ENCODE measurements around the gene SMAD3. TPM values are rescaled to one million over a fixed set of nuclear protein-coding genes. Genes with fewer than 3 reads are reported as not detected.

The SMAD3 gene
- total and polyA plus RNA-seq, 2 donors = 8.8 to 21.6 TPM

- H3K27me3 ChIP-seq (ENCODE audit: control insufficient read depth in 2 of 2, insufficient read depth in 1 of 2, low read length in 1 of 2) = no peaks in the 10 kb centered on the region
- no peak overlapping the region for H3K27ac ChIP-seq (ENCODE audit: low read depth in 1 of 2, low read length in 1 of 2)
- DNase-seq (ENCODE audit: low read depth in 6 of 9, low spot score in 9 of 9) = no peak
- no peaks in the 10 kb centered on the region for H3K9me3 ChIP-seq (ENCODE audit: control insufficient read depth in 2 of 2, insufficient read depth in 1 of 2, low read length in 1 of 2)
- peaks cover 4 to 7% of the 10 kb centered on the region in 2 donors for H3K36me3 ChIP-seq (ENCODE audit: control insufficient read depth in 2 of 2, insufficient read depth in 2 of 2, low read length in 1 of 2)
- peaks cover 0 to 21% of the 10 kb centered on the region in 2 donors for H3K4me1 ChIP-seq (ENCODE audit: control insufficient read depth in 2 of 2, insufficient read depth in 2 of 2, low read length in 2 of 2)
- WGBS = 95% methylated on average over 8 of the region's 8 CpGs
- no peak overlapping the region for H3K4me3 ChIP-seq (ENCODE audit: low read length in 2 of 2)
Measured at GRCh38 chr15:67173005-67173404, 107.6 kb downstream of the SMAD3 start.

DNA sequence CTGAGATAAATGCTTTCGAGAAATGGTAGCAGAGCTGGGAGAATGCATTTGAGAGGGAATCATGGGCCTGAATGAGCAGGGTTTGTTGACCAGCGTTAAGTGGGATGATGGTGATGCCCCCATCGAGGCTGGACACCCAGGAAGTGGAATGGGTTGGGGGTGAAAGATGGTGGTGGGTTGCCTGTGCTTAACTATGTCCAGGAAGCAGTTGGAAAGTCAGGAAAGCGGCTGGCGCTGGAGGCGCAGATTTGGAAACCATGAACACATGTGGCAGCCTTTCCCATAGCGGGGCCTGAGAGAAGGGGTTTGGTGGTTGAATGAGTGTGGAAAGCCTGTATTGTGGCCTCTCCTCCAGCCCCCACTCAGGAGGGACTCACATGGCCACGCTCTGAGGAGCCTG is 108.4 kb downstream of the SMAD3 start:
- no peak for DNase-seq (ENCODE audit: low read depth in 6 of 9, low spot score in 9 of 9)
- Histone ChIP-seq H3K27me3 (ENCODE audit: control insufficient read depth in 2 of 2, insufficient read depth in 1 of 2, low read length in 1 of 2) (no peaks in the 10 kb centered on the region), H3K36me3 (ENCODE audit: control insufficient read depth in 2 of 2, insufficient read depth in 2 of 2, low read length in 1 of 2) (peaks cover 4 to 7% of the 10 kb centered on the region in 2 donors), H3K4me1 (ENCODE audit: control insufficient read depth in 2 of 2, insufficient read depth in 2 of 2, low read length in 2 of 2) (peaks cover 0 to 22% of the 10 kb centered on the region in 2 donors), H3K4me3 (ENCODE audit: low read length in 2 of 2) (no peak overlapping the region), H3K9me3 (ENCODE audit: control insufficient read depth in 2 of 2, insufficient read depth in 1 of 2, low read length in 1 of 2) (no peaks in the 10 kb centered on the region), H3K27ac (ENCODE audit: low read depth in 1 of 2, low read length in 1 of 2) (no peak overlapping the region)
- WGBS = 98% methylated on average over 8 of the region's 8 CpGs

DNA sequence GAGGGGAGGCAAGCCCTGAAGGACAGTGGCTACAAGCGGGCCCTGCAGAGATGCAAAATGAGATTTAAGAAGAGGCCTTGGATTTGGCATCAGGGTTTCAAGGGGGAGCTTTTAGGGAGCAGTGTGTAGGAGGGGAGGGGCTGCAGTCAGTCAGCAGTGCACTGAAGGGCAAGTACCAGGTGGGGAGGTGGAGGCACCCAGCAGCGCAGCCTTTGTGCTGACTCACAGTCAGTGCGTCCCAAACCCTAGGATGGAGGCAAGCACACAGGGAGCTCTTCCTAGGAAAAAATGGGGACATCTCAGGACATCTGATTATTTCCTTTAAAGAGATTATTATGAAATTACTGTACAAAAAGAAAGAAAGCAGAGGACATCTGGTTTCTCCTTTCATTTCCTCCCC is 109.0 kb downstream of the SMAD3 start:
- peaks cover 0 to 22% of the 10 kb centered on the region in 2 donors for H3K4me1 ChIP-seq (ENCODE audit: control insufficient read depth in 2 of 2, insufficient read depth in 2 of 2, low read length in 2 of 2)
- H3K9me3 ChIP-seq (ENCODE audit: control insufficient read depth in 2 of 2, insufficient read depth in 1 of 2, low read length in 1 of 2) = no peaks in the 10 kb centered on the region
- no peaks in the 10 kb centered on the region for H3K27me3 ChIP-seq (ENCODE audit: control insufficient read depth in 2 of 2, insufficient read depth in 1 of 2, low read length in 1 of 2)
- no peak overlapping the region for H3K27ac ChIP-seq (ENCODE audit: low read depth in 1 of 2, low read length in 1 of 2)
- 98% methylated on average over 3 of the region's 3 CpGs for WGBS
- H3K36me3 ChIP-seq (ENCODE audit: control insufficient read depth in 2 of 2, insufficient read depth in 2 of 2, low read length in 1 of 2) = peaks cover 4 to 12% of the 10 kb centered on the region in 2 donors
- no peak overlapping the region for H3K4me3 ChIP-seq (ENCODE audit: low read length in 2 of 2)
- no peak for DNase-seq (ENCODE audit: low read depth in 6 of 9, low spot score in 9 of 9)

GRCh38 chr15:67174864-67175573 is 109.6 kb downstream of the SMAD3 start:
- H3K4me3 ChIP-seq (ENCODE audit: low read length in 2 of 2) = no peak overlapping the region
- peaks cover 0 to 22% of the 10 kb centered on the region in 2 donors for H3K4me1 ChIP-seq (ENCODE audit: control insufficient read depth in 2 of 2, insufficient read depth in 2 of 2, low read length in 2 of 2)
- no peak for DNase-seq (ENCODE audit: low read depth in 6 of 9, low spot score in 9 of 9)
- WGBS = 93% methylated on average over 9 of the region's 9 CpGs
- H3K27me3 ChIP-seq (ENCODE audit: control insufficient read depth in 2 of 2, insufficient read depth in 1 of 2, low read length in 1 of 2) = no peaks in the 10 kb centered on the region
- peak overlapping the region; percentile 41 to 79 for H3K27ac ChIP-seq (ENCODE audit: low read depth in 1 of 2, low read length in 1 of 2)
- H3K9me3 ChIP-seq (ENCODE audit: control insufficient read depth in 2 of 2, insufficient read depth in 1 of 2, low read length in 1 of 2) = no peaks in the 10 kb centered on the region
- peaks cover 4 to 15% of the 10 kb centered on the region in 2 donors for H3K36me3 ChIP-seq (ENCODE audit: control insufficient read depth in 2 of 2, insufficient read depth in 2 of 2, low read length in 1 of 2)

GRCh38 chr15:67175643-67176071 is 110.3 kb downstream of the SMAD3 start:
- no peak overlapping the region for H3K4me3 ChIP-seq (ENCODE audit: low read length in 2 of 2)
- peak overlapping the region; percentile 41 to 79 for H3K27ac ChIP-seq (ENCODE audit: low read depth in 1 of 2, low read length in 1 of 2)
- H3K4me1 ChIP-seq (ENCODE audit: control insufficient read depth in 2 of 2, insufficient read depth in 2 of 2, low read length in 2 of 2) = peaks cover 0 to 22% of the 10 kb centered on the region in 2 donors
- H3K27me3 ChIP-seq (ENCODE audit: control insufficient read depth in 2 of 2, insufficient read depth in 1 of 2, low read length in 1 of 2) = no peaks in the 10 kb centered on the region
- peak in 3 of 9 donors; percentile 22 to 42 (median 23) for DNase-seq (ENCODE audit: low read depth in 6 of 9, low spot score in 9 of 9)
- H3K36me3 ChIP-seq (ENCODE audit: control insufficient read depth in 2 of 2, insufficient read depth in 2 of 2, low read length in 1 of 2) = peaks cover 4 to 11% of the 10 kb centered on the region in 2 donors
- WGBS = 82% methylated on average over 11 of the region's 11 CpGs
- H3K9me3 ChIP-seq (ENCODE audit: control insufficient read depth in 2 of 2, insufficient read depth in 1 of 2, low read length in 1 of 2) = no peaks in the 10 kb centered on the region

DNA sequence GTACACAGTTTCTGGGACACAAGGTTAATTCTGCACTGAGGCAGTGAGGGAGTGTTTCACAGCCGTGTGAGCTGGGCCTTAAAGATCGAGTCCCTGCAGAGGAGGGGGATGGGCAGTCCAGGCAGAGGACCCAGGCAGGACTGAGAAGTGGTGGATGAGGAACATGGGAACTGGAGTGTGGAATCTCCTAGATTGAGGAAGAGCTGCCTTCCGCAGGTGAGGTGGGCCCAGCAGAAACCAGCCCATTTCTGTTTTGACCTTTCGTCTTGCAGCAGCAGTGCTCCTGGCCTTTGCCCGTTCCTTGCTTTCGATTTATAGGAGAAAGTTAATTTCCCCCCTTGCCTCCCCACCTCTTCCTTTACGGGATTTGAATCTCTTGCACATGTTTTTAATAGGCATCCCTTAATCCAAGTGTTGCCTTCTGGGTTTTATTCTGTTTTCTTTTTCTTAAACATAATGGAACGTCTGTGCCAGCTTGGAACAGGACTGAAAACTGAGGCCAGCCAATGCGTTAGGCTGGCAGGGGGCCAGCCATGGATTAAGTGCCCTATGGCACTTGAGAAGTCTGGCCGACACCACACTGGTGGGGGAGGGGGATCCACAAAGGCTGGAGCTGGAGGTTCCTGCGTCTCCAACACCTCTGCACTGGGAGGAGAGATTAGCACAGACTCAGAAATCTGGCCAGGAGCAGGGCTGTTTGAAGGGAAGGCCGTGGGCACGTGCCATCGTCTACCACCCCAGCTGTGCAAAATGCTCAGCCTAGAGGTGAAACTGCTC is 111.0 kb downstream of the SMAD3 start:
- Histone ChIP-seq H3K27me3 (ENCODE audit: control insufficient read depth in 2 of 2, insufficient read depth in 1 of 2, low read length in 1 of 2) (no peaks in the 10 kb centered on the region), H3K9me3 (ENCODE audit: control insufficient read depth in 2 of 2, insufficient read depth in 1 of 2, low read length in 1 of 2) (no peaks in the 10 kb centered on the region), H3K4me1 (ENCODE audit: control insufficient read depth in 2 of 2, insufficient read depth in 2 of 2, low read length in 2 of 2) (peaks cover 0 to 22% of the 10 kb centered on the region in 2 donors), H3K4me3 (ENCODE audit: low read length in 2 of 2) (no peak overlapping the region), H3K36me3 (ENCODE audit: control insufficient read depth in 2 of 2, insufficient read depth in 2 of 2, low read length in 1 of 2) (peaks cover 4 to 11% of the 10 kb centered on the region in 2 donors), H3K27ac (ENCODE audit: low read depth in 1 of 2, low read length in 1 of 2) (peak overlapping the region in 1 of 2 donors; percentile 50)
- WGBS = 97% methylated on average over 14 of the region's 14 CpGs
- DNase-seq (ENCODE audit: low read depth in 6 of 9, low spot score in 9 of 9) = no peak

- WGBS = 74% methylated on average over 6 of the region's 6 CpGs
- Histone ChIP-seq H3K27me3 (ENCODE audit: control insufficient read depth in 2 of 2, insufficient read depth in 1 of 2, low read length in 1 of 2) (no peaks in the 10 kb centered on the region), H3K27ac (ENCODE audit: low read depth in 1 of 2, low read length in 1 of 2) (peak overlapping the region in 1 of 2 donors; percentile 20), H3K36me3 (ENCODE audit: control insufficient read depth in 2 of 2, insufficient read depth in 2 of 2, low read length in 1 of 2) (peaks cover 4 to 13% of the 10 kb centered on the region in 2 donors), H3K9me3 (ENCODE audit: control insufficient read depth in 2 of 2, insufficient read depth in 1 of 2, low read length in 1 of 2) (no peaks in the 10 kb centered on the region), H3K4me1 (ENCODE audit: control insufficient read depth in 2 of 2, insufficient read depth in 2 of 2, low read length in 2 of 2) (peaks cover 0 to 22% of the 10 kb centered on the region in 2 donors), H3K4me3 (ENCODE audit: low read length in 2 of 2) (no peak overlapping the region)
- DNase-seq (ENCODE audit: low read depth in 6 of 9, low spot score in 9 of 9) = no peak
Measured at GRCh38 chr15:67177752-67178151, 112.3 kb downstream of the SMAD3 start.

DNA sequence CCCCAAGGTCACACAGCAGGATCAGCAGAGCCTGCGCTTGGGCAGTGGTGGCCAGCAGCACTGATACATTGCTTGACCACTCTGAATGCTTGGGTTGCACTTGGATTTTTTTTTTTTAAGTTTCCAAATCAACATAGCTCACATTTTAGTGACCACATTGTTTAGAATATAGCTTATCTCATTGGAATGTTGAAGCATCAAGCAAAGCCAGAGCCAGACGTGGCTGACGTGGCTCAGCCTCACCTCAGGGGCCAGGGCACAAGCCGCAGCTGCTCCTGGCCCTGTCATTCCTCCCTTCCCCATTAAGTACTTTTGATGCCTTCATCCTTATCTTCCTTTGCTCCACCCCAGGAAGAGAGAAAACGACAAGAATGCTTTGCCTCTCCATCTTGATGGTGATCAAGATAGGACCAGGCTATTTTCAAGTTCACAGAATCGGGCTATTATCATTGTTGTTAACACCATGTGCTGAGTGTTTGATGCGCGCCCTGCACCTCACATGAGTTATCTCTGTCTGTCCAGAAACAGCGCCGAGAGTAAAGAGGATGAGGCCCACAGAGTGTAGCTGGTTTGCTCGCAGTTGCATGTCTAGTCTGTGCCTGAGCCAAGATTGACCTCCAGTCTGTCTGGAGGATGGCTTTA is 113.3 kb downstream of the SMAD3 start:
- WGBS = 96% methylated on average over 11 of the region's 11 CpGs
- peaks cover 0 to 22% of the 10 kb centered on the region in 2 donors for H3K4me1 ChIP-seq (ENCODE audit: control insufficient read depth in 2 of 2, insufficient read depth in 2 of 2, low read length in 2 of 2)
- H3K27ac ChIP-seq (ENCODE audit: low read depth in 1 of 2, low read length in 1 of 2) = peak overlapping the region in 1 of 2 donors; percentile 9
- DNase-seq (ENCODE audit: low read depth in 6 of 9, low spot score in 9 of 9) = no peak
- H3K27me3 ChIP-seq (ENCODE audit: control insufficient read depth in 2 of 2, insufficient read depth in 1 of 2, low read length in 1 of 2) = no peaks in the 10 kb centered on the region
- peaks cover 0 to 13% of the 10 kb centered on the region in 2 donors for H3K36me3 ChIP-seq (ENCODE audit: control insufficient read depth in 2 of 2, insufficient read depth in 2 of 2, low read length in 1 of 2)
- H3K4me3 ChIP-seq (ENCODE audit: low read length in 2 of 2) = no peak overlapping the region
- no peaks in the 10 kb centered on the region for H3K9me3 ChIP-seq (ENCODE audit: control insufficient read depth in 2 of 2, insufficient read depth in 1 of 2, low read length in 1 of 2)
